Trophoblast cell (in vitro differentiated cells and primary cell): ENCODE data around the gene CYTH3.
A peak's percentile ranks its signal among the peaks of the same experiment; 100 is the strongest.

Experiments used
- DNase-seq, 2 donors: peaks; one replicate each; pipeline ENCODE4 v3.0.0-alpha.2; 2016
- H2AFZ ChIP-seq: 2 replicates; pipeline ENCODE4 v1.6.1; 2013; ENCODE audit warnings: low read length, moderate library complexity, mild to moderate bottlenecking; ENCODE audit not compliant: insufficient read depth, poor library complexity
- H2AK5ac ChIP-seq: 2 replicates; pipeline ENCODE4 v1.6.1; 2013; ENCODE audit warnings: mild to moderate bottlenecking, low read length
- H2BK120ac ChIP-seq: 2 replicates; pipeline ENCODE4 v1.6.1; 2013; ENCODE audit warnings: low read length, mild to moderate bottlenecking, moderate library complexity; ENCODE audit not compliant: insufficient read depth, poor library complexity
- H2BK12ac ChIP-seq: 2 replicates; pipeline ENCODE4 v1.6.1; 2013; ENCODE audit warnings: mild to moderate bottlenecking, low read length, moderate library complexity
- H2BK5ac ChIP-seq: 2 replicates; pipeline ENCODE4 v1.6.1; 2013; ENCODE audit warnings: low read length, low read depth, moderate library complexity, mild to moderate bottlenecking; ENCODE audit not compliant: poor library complexity
- H3K14ac ChIP-seq: 2 replicates; pipeline ENCODE4 v1.6.1; 2013; ENCODE audit warnings: mild to moderate bottlenecking, low read length
- H3K18ac ChIP-seq: 2 replicates; pipeline ENCODE4 v1.6.1; 2013; ENCODE audit warnings: mild to moderate bottlenecking, low read length
- H3K23ac ChIP-seq: 2 replicates; pipeline ENCODE4 v1.6.1; 2013; ENCODE audit warnings: low read length
- H3K27ac ChIP-seq: 2 replicates; pipeline ENCODE4 v1.5.1; 2013; ENCODE audit warnings: low read depth, mild to moderate bottlenecking, inconsistent platforms, low read length, moderate library complexity
- H3K27me3 ChIP-seq: 2 replicates; pipeline ENCODE4 v1.6.1; 2013; ENCODE audit warnings: inconsistent platforms, mild to moderate bottlenecking, low read length, moderate library complexity; ENCODE audit not compliant: insufficient read depth
- H3K36me3 ChIP-seq, 2 experiments: 1 replicate in 1 of 2; 2 replicates in 1 of 2; pipeline ENCODE4 v1.6.1; 2013; ENCODE audit warnings: low read length in 2 of 2, mild to moderate bottlenecking in 2 of 2, moderate library complexity in 1 of 2; ENCODE audit not compliant: insufficient read depth in 2 of 2, control insufficient read depth in 1 of 2
- H3K4ac ChIP-seq: 2 replicates; pipeline ENCODE4 v1.6.1; 2013; ENCODE audit warnings: low read depth, mild to moderate bottlenecking, low read length, moderate library complexity
- H3K4me1 ChIP-seq, 2 experiments: 1 replicate in 1 of 2; 2 replicates in 1 of 2; pipeline ENCODE4 v1.6.1; 2013; ENCODE audit warnings: low read length in 2 of 2, mild to moderate bottlenecking in 2 of 2, moderate library complexity in 1 of 2; ENCODE audit not compliant: insufficient read depth in 2 of 2, control insufficient read depth in 1 of 2
- H3K4me2 ChIP-seq: 2 replicates; pipeline ENCODE4 v1.6.1; 2013; ENCODE audit warnings: inconsistent platforms, mild to moderate bottlenecking, low read length, moderate library complexity
- H3K4me3 ChIP-seq: 2 replicates; pipeline ENCODE4 v1.5.1; 2013; ENCODE audit warnings: mild to moderate bottlenecking, low read depth, low read length, inconsistent platforms
- H3K79me1 ChIP-seq: one replicate; pipeline ENCODE4 v1.6.1; 2013; ENCODE audit warnings: low read length
- H3K79me2 ChIP-seq: 2 replicates; pipeline ENCODE4 v1.6.1; 2013; ENCODE audit warnings: low read length, mild to moderate bottlenecking; ENCODE audit not compliant: control insufficient read depth, insufficient read depth, poor library complexity
- H3K9ac ChIP-seq: 2 replicates; pipeline ENCODE4 v1.6.1; 2013; ENCODE audit warnings: mild to moderate bottlenecking, low read length
- H3K9me3 ChIP-seq: 2 replicates; pipeline ENCODE4 v1.6.1; 2013; ENCODE audit warnings: low read depth, mild to moderate bottlenecking, control low read depth, inconsistent platforms, low read length; ENCODE audit not compliant: insufficient read depth
- H4K12ac ChIP-seq: 2 replicates; pipeline ENCODE4 v1.6.1; 2013; ENCODE audit warnings: low read depth, mild to moderate bottlenecking, low read length, moderate library complexity
- H4K8ac ChIP-seq: 2 replicates; pipeline ENCODE4 v1.6.1; 2013; ENCODE audit warnings: low read depth, mild to moderate bottlenecking, low read length, moderate library complexity
- H4K91ac ChIP-seq: one replicate; pipeline ENCODE4 v1.6.1; 2013; ENCODE audit warnings: low read depth, mild to moderate bottlenecking, low read length, moderate library complexity
- WGBS: extraction: QIAGEN DNeasy Blood & Tissue Kit; methylation state at CpG from one replicate; pipeline ENCODE4 v1.1.7; 2013; ENCODE audit warnings: missing lambda C conversion rate; ENCODE audit not compliant: insufficient read length, insufficient coverage; ENCODE audit errors: extremely low coverage; 5-methylcytosine and 5-hydroxymethylcytosine counted together

Gene CYTH3

GRCh38 chr7:6277476-6277875 is 5.1 kb upstream of the CYTH3 start:
- Histone ChIP-seq H3K14ac (no peak overlapping the region), H3K79me1 (peaks cover 4% of the 10 kb centered on the region), H4K8ac (no peak overlapping the region), H2AFZ (no peak overlapping the region), H2BK120ac (no peak overlapping the region), H3K27me3 (no peaks in the 10 kb centered on the region), H3K4me1 (peaks cover 8 to 10% of the 10 kb centered on the region in 2 experiments), H4K12ac (no peak overlapping the region), H3K79me2 (no peaks in the 10 kb centered on the region), H2BK5ac (no peak overlapping the region), H3K23ac (no peak overlapping the region), H3K18ac (no peak overlapping the region), H3K36me3 (no peaks in the 10 kb centered on the region), H3K4me3 (no peak overlapping the region), H3K9me3 (no peaks in the 10 kb centered on the region), H3K27ac (no peak overlapping the region), H3K4ac (no peak overlapping the region), H3K4me2 (no peak overlapping the region), H3K9ac (no peak overlapping the region), H4K91ac (no peak overlapping the region), H2BK12ac (no peak overlapping the region), H2AK5ac (no peak overlapping the region)
- no CpG with 5 or more reads among the region's 4 CpGs for WGBS
- no peak for DNase-seq

- Histone ChIP-seq H3K79me2 (peaks cover 1% of the 10 kb centered on the region), H2BK5ac (peak overlapping the region; percentile 33), H3K4me2 (peak overlapping the region; percentile 13), H3K79me1 (peaks cover 5% of the 10 kb centered on the region), H2AFZ (no peak overlapping the region), H4K8ac (peak overlapping the region; percentile 56), H3K14ac (no peak overlapping the region), H3K9me3 (no peaks in the 10 kb centered on the region), H2AK5ac (no peak overlapping the region), H3K27ac (no peak overlapping the region), H3K4me1 (peaks cover 8 to 10% of the 10 kb centered on the region in 2 experiments), H3K36me3 (no peaks in the 10 kb centered on the region), H2BK12ac (peak overlapping the region; percentile 79), H4K91ac (peak overlapping the region; percentile 48), H3K4me3 (no peak overlapping the region), H3K9ac (peak overlapping the region; percentile 8), H4K12ac (no peak overlapping the region), H3K18ac (no peak overlapping the region), H3K4ac (no peak overlapping the region), H3K23ac (no peak overlapping the region), H3K27me3 (no peaks in the 10 kb centered on the region), H2BK120ac (peak overlapping the region; percentile 46)
- DNase-seq: peak; percentile 31 to 96
- no CpG with 5 or more reads among the region's 9 CpGs for WGBS
These were observed 4.5 kb upstream of the CYTH3 start for GRCh38 chr7:6276911-6277408.

GRCh38 chr7:6274743-6275142 is 2.3 kb upstream of the CYTH3 start:
- H3K4ac ChIP-seq: no peak overlapping the region
- no peaks in the 10 kb centered on the region for H3K36me3 ChIP-seq
- no peak overlapping the region for H4K91ac ChIP-seq
- H3K14ac ChIP-seq: no peak overlapping the region
- peaks cover 10 to 15% of the 10 kb centered on the region in 2 experiments for H3K4me1 ChIP-seq
- H3K27me3 ChIP-seq: no peaks in the 10 kb centered on the region
- H4K8ac ChIP-seq: no peak overlapping the region
- no peak overlapping the region for H2BK5ac ChIP-seq
- no peaks in the 10 kb centered on the region for H3K9me3 ChIP-seq
- H3K23ac ChIP-seq: no peak overlapping the region
- peaks cover 6% of the 10 kb centered on the region for H3K79me2 ChIP-seq
- H3K9ac ChIP-seq: no peak overlapping the region
- H2AK5ac ChIP-seq: no peak overlapping the region
- H3K4me3 ChIP-seq: no peak overlapping the region
- no peak overlapping the region for H4K12ac ChIP-seq
- no peak overlapping the region for H3K27ac ChIP-seq
- peak in 1 of 2 donors; percentile 82 for DNase-seq
- peaks cover 9% of the 10 kb centered on the region for H3K79me1 ChIP-seq
- no peak overlapping the region for H2BK120ac ChIP-seq
- no CpG with 5 or more reads among the region's 2 CpGs for whole genome bisulfite sequencing
- no peak overlapping the region for H2BK12ac ChIP-seq
- H3K18ac ChIP-seq: no peak overlapping the region
- no peak overlapping the region for H3K4me2 ChIP-seq
- no peak overlapping the region for H2AFZ ChIP-seq

- DNase-seq: peak in 1 of 2 donors; percentile 63
- no peak overlapping the region for H2BK120ac ChIP-seq
These were observed 1.6 kb upstream of the CYTH3 start for GRCh38 chr7:6273917-6274630.

More at GRCh38 chr7:6273917-6274630, 1.6 kb upstream of the CYTH3 start:
- no peak overlapping the region for H4K91ac ChIP-seq
- no peak overlapping the region for H3K27ac ChIP-seq
- no peak overlapping the region for H2AK5ac ChIP-seq
- H3K23ac ChIP-seq: no peak overlapping the region
- no peak overlapping the region for H3K4me2 ChIP-seq
- H3K79me1 ChIP-seq: peaks cover 9% of the 10 kb centered on the region
- no peak overlapping the region for H2BK5ac ChIP-seq
- no peak overlapping the region for H2AFZ ChIP-seq
- WGBS: no CpG with 5 or more reads among the region's 11 CpGs
- peaks cover 11 to 15% of the 10 kb centered on the region in 2 experiments for H3K4me1 ChIP-seq
- no peak overlapping the region for H2BK12ac ChIP-seq
- H3K9ac ChIP-seq: no peak overlapping the region
- H4K8ac ChIP-seq: no peak overlapping the region
- H3K18ac ChIP-seq: no peak overlapping the region
- H3K9me3 ChIP-seq: no peaks in the 10 kb centered on the region
- no peak overlapping the region for H3K4me3 ChIP-seq
- no peaks in the 10 kb centered on the region for H3K36me3 ChIP-seq
- H3K27me3 ChIP-seq: no peaks in the 10 kb centered on the region
- H3K14ac ChIP-seq: no peak overlapping the region
- peaks cover 6% of the 10 kb centered on the region for H3K79me2 ChIP-seq
- H3K4ac ChIP-seq: no peak overlapping the region
- no peak overlapping the region for H4K12ac ChIP-seq
